Kidney tubule cell (primary cell): Measurements from ENCODE around the gene HVCN1.

Experiments
- DNase-seq: peaks from one replicate; pipeline ENCODE4 v3.0.0-alpha.2; 2018; ENCODE audit warnings: low spot score

Gene HVCN1

GRCh38 chr12:110616471-110617115 lies 72.3 kb downstream of the HVCN1 start:
- no peak for DNase-seq

DNA sequence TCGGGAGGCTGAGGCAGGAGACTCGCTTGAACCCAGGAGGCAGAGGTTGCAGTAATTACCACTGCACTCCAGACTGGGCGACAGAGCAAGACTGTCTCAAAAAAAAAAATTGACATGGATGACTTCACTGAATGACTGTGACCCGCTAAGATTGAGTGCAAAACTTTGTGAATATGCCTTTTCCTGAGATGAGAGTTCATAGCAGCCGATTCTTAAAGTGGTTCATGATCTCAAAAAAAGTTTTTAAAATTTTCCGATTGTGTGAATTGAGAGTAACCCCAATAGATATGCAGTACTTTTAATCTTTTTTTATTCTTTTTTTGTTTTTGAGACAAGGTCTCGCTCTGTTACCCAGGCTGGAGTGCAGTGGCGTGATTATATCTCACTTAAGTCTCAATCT lies 73.7 kb downstream of the HVCN1 start:
- no peak for DNase-seq

DNA sequence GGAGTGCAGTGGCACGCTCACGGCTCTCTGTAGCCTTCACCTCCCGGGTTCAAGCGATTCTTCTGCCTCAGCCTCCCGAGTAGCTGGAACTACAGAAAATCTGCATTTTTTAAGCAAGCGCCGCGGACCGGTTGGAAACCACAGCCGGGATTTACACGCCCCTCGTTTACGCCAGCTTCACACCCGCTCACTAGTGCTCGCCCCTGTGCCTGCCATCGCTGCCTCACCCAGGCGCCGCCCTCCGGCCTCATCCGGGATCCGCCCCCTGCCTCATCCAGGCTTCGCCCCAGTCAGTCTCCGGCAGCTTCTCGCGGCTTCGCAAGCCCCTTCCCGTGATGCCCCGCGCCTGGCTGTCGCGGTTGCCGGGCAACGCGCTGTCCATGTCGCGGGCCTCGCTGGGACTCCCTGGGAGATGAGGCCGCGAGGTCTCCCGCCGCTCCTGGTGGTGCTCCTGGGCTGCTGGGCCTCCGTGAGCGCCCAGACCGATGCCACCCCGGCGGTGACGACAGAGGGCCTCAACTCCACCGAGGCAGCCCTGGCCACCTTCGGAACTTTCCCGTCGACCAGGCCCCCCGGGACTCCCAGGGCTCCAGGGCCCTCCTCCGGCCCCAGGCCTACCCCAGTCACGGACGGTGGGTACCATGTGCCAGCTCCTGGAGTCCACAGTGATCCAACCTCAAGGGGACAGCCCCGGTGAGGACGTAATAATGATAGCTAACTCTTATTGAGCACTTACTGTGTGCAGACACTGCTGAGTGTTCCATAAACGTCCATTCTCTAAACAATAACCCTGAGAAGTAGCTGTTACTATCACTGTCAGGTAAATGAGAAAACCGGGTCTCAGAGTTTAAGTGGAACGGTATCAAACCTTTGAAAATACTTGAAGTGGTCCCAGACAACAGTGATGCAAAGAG lies 74.9 kb downstream of the HVCN1 start, which contains the start of gene TCTN1:
TSS of gene TCTN1 (plus strand) at position 359 of the 914 bp plus-strand sequence. CDS start at position 413, 54 bp downstream.
- peak; percentile 97 for DNase-seq

GRCh38 chr12:110613071-110613770 lies 75.7 kb downstream of the HVCN1 start:
- no peak for DNase-seq

GRCh38 chr12:110606253-110606611 lies 82.7 kb downstream of the HVCN1 start:
- DNase-seq: no peak

GRCh38 chr12:110602085-110602814 lies 86.7 kb downstream of the HVCN1 start:
- DNase-seq: peak; percentile 61

- DNase-seq: peak; percentile 51
These were observed 88.7 kb downstream of the HVCN1 start for GRCh38 chr12:110600254-110600653.

- no peak for DNase-seq
These were observed 89.6 kb downstream of the HVCN1 start for GRCh38 chr12:110599334-110599733.
